HG03520 (cell line): Measurements from ENCODE around the gene TTC21B.

Experiments used
- ATAC-seq: cut with Tn5 transposase; IDR thresholded peaks from one replicate; pipeline ENCODE4 v1.9.1; 2021; ENCODE audit warnings: mild to moderate bottlenecking, moderate library complexity; ENCODE audit not compliant: unreplicated experiment

Gene TTC21B

DNA sequence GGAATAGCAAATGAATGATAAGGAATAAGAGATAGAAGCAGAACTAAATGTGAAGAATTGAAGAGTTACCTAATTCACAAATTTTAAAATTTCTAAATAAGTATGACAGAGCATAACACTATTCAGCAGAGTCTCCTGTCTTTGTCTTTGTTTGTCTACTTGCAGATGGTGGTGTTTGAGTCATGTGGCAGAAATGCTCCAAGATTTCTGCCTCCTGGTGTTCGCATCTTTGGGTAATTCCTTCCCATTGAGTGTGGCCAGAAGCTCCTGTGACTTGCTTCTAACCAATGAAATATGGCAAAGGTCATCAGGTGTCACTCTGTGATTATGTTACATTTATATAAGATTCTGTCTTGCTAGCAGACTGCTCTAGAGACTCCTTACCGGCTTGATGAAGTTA, 114.0 kb downstream of the TTC21B start:
- no peak for ATAC-seq

DNA sequence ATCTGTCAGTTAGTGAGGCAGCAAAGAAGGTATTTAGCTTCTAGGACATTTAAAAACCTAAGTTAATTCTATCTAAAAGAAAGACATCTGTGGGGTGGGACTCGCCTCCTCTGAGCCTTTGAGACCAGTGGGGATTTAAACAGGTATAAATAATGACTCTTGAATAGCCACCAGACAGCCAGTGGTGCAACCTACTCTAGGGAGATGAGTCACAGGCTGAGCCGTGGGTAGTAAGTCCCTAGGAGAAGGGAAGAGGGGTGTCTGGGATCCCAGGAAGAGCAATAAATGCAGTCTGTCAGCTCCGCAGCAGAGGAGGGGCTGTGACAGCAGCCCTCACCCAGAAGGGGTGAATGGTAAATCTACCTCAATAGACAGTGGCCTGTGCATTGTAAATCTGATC, 116.5 kb downstream of the TTC21B start:
- no peak for ATAC-seq

DNA sequence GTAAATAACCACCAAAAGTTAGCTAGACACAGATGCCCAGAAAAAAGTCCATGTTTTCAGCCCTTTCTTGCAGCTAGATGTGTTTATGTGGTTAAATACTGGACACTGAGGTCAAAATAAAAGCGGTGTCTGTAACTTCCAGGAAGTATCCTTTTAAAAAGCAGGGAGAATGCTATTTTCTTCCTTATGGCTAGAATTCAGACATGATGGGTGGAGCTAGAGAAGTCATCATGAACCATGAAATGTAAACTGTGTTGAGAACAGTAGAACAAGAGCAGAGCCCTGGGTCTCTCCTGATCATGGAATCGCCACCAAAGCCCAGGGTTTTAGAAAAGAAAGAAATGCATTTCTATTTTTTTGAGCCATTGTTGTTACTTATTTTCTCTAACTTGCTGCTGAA, 118.2 kb downstream of the TTC21B start:
- no peak for ATAC-seq

DNA sequence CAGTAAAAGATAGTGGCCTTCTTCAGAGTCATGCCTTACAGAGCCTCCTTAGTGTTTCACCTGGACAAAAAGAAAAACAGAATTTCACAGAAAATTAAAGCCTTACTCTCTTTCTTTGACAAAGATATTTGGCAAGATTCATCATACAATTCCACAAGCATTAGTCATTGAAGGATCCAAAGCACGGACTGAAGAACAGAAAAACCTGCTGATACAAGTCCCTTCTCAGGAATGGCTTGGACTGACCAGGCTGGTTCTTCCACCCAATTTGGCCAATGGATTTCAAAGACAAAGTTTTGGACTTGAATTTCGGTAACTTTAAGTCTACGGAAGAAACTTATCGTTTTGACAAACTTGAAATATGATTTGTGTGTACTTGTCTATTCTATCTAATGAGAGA, 120.4 kb downstream of the TTC21B start:
- no peak for ATAC-seq

DNA sequence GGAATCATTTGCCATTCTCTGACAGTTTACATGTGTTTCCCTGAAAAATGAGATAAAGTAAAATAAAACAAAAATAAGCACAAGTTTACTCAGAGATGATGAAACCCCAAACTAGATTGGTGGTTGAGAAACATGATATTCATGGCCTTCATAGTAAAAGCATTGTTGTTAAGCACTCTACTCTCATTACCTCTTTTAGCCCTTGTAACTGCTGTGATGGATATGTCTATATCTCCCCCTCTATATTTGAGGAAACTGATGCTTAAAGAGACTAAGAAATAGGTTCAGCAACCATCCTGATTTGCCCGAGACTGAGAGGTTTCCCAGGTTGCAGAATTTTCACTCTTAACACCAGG, 125.7 kb downstream of the TTC21B start:
- ATAC-seq = peak; percentile 44

DNA sequence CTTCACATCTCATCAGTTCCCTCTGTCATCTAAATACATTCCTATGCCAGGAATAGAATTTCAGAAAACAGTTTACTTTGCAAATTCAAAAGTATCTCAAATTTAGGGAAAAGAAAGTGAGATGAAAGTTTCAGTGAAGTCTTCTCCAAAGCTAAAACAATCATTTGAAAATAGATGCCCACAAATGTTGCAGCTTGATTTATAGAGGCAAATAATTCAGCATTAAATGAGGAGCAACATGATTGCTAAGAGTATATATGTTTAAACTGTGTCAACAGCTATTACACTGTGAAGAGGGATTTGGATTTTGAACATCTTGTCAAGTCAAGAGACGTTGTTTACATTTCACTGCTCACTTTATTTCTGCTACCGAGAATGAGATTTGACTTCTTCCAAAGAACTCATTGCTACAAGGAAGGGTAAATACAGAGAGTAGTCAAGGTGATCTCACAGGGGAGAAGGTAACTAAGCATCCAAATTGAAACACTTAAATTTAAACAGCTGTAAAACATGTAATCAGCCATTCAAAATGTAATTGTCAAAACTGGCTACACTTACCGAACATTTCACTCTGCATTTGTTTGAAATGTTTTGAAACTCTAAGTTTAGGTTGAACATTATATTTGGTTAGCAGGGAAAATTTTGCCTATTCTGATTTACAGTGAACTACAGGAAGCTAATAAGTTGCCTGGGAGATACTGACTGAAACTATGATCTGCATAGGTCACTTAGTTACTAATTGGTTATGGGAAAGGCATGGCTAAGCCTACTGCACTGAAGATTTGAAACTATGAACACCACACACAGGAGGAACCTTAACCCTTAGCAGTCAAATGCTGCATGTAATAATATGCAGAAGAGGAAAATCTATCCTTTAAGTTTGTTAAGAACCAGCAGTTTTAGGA, 126.3 kb downstream of the TTC21B start:
- ATAC-seq = peak; percentile 64

DNA sequence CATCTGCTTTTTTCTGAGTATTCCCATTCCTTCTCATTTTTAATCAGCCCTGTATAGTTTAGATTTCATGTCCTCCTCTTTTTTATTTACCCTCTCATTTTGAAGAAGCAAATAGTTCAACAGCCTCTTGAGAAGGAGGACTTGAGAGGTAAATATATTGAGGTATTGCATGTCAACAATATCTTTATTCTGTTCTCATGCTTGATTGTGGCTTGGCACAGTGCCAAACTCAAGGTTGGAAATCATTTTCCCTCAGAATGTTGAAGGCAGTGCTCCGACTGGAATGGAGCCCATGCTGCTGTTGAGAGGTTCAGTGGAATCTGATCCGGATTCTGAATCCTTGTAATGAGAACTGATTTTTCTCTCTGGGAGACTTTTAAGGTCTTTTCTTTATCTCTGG, 128.5 kb downstream of the TTC21B start:
- ATAC-seq = no peak
